Lower leg skin (tissue), 3 donors: ENCODE measurements around the gene FAM50B.

Experiments used
- CTCF ChIP-seq, 3 donors: fragments of 450-650 bp; IDR thresholded peaks; one replicate each; pipeline ENCODE4 v1.5.1; 2016; ENCODE audit warnings: antibody characterized with exemption in 3 of 3, mild to moderate bottlenecking in 3 of 3, moderate library complexity in 2 of 3
- POLR2A ChIP-seq, 2 donors: fragments of 450-650 bp; IDR thresholded peaks; one replicate each; pipeline ENCODE4 v1.6.1; 2016 to 2017; ENCODE audit warnings: antibody characterized with exemption in 2 of 2, mild to moderate bottlenecking in 1 of 2, moderate library complexity in 1 of 2

- no peak for TF ChIP-seq POLR2A (IDR thresholded peaks at IDR 0.05)
- TF ChIP-seq CTCF (IDR thresholded peaks at IDR 0.05): no peak
Observed at GRCh38 chr6:3849681-3850450, 693 bp downstream of the FAM50B start.
